Uterus (tissue), 2 donors: Measurements from ENCODE around the gene ESPNL.

Source experiments
- CTCF ChIP-seq, 4 experiments: fragments of 200-600 bp in 2 of 4; fragments of 450-650 bp in 2 of 4; sonication (generic) in 2 of 4; IDR thresholded peaks; one replicate each; pipeline ENCODE4 v1.5.1; 2016 to 2019; ENCODE audit warnings: antibody characterized with exemption in 4 of 4, mild to moderate bottlenecking in 2 of 4, moderate library complexity in 1 of 4
- POLR2A ChIP-seq, 2 donors: fragments of 450-650 bp; IDR thresholded peaks; one replicate each; pipeline ENCODE4 v1.6.1; 2016; ENCODE audit warnings: antibody characterized with exemption in 2 of 2, mild to moderate bottlenecking in 1 of 2, moderate library complexity in 1 of 2

- TF ChIP-seq CTCF (IDR thresholded peaks at IDR 0.05) (no peak), POLR2A (IDR thresholded peaks at IDR 0.05) (no peak)
Measured at GRCh38 chr2:238077292-238077691, 22.8 kb upstream of the ESPNL start.
